Mesendoderm (in vitro differentiated cells): ENCODE measurements around the gene S100A4.

ENCODE experiments used
- DNase-seq: peaks from one replicate; pipeline ENCODE4 v3.0.0; 2013
- H2AK5ac ChIP-seq: 2 replicates; pipeline ENCODE4 v1.6.1; 2013; ENCODE audit warnings: low read length, inconsistent platforms
- H2BK120ac ChIP-seq: 2 replicates; pipeline ENCODE4 v1.6.1; 2013; ENCODE audit warnings: low read depth, mild to moderate bottlenecking, low read length, moderate library complexity, mixed read lengths
- H2BK15ac ChIP-seq: replicated peaks from 2 replicates; pipeline ENCODE4 v1.6.1; 2013; ENCODE audit warnings: low read depth, mild to moderate bottlenecking, moderate library complexity
- H2BK5ac ChIP-seq: 2 replicates; pipeline ENCODE4 v1.6.1; 2013; ENCODE audit warnings: low read length, inconsistent platforms
- H3K18ac ChIP-seq: 2 replicates; pipeline ENCODE4 v1.6.1; 2013; ENCODE audit warnings: mild to moderate bottlenecking, low read length, mixed read lengths
- H3K23ac ChIP-seq: one replicate; pipeline ENCODE4 v1.6.1; 2013; ENCODE audit warnings: low read length
- H3K27ac ChIP-seq: 2 replicates; pipeline ENCODE4 v1.5.1; 2013; ENCODE audit warnings: low read depth, mild to moderate bottlenecking, inconsistent platforms, low read length, moderate library complexity
- H3K27me3 ChIP-seq: 2 replicates; pipeline ENCODE4 v1.6.1; 2013; ENCODE audit warnings: low read length, control low read depth, mild to moderate bottlenecking, inconsistent platforms; ENCODE audit not compliant: insufficient read depth, poor library complexity
- H3K36me3 ChIP-seq: 2 replicates; pipeline ENCODE4 v1.6.1; 2013; ENCODE audit warnings: low read length, inconsistent platforms; ENCODE audit not compliant: control insufficient read depth, insufficient read depth
- H3K4ac ChIP-seq: one replicate; pipeline ENCODE4 v1.6.1; 2013; ENCODE audit warnings: low read depth, mild to moderate bottlenecking, low read length, moderate library complexity
- H3K4me1 ChIP-seq: 2 replicates; pipeline ENCODE4 v1.6.1; 2013; ENCODE audit warnings: low read depth, low read length, inconsistent platforms; ENCODE audit not compliant: control insufficient read depth
- H3K4me2 ChIP-seq: 2 replicates; pipeline ENCODE4 v1.6.1; 2013; ENCODE audit warnings: low read length
- H3K4me3 ChIP-seq: 2 replicates; pipeline ENCODE4 v1.5.1; 2013; ENCODE audit warnings: mild to moderate bottlenecking, low read length
- H3K56ac ChIP-seq: one replicate; pipeline ENCODE4 v1.6.1; 2013; ENCODE audit warnings: low read length
- H3K79me1 ChIP-seq: 2 replicates; pipeline ENCODE4 v1.6.1; 2013; ENCODE audit warnings: low read length, inconsistent platforms
- H3K79me2 ChIP-seq: 2 replicates; pipeline ENCODE4 v1.6.1; 2013; ENCODE audit warnings: mild to moderate bottlenecking, low read length; ENCODE audit not compliant: control insufficient read depth, insufficient read depth
- H3K9ac ChIP-seq: 2 replicates; pipeline ENCODE4 v1.6.1; 2013; ENCODE audit warnings: low read length, inconsistent platforms
- H4K5ac ChIP-seq: one replicate; pipeline ENCODE4 v1.6.1; 2013; ENCODE audit warnings: low read length
- H4K8ac ChIP-seq: one replicate; pipeline ENCODE4 v1.6.1; 2013; ENCODE audit warnings: low read depth, mild to moderate bottlenecking, control low read depth, low read length, moderate library complexity
- WGBS: extraction: QIAGEN DNeasy Blood & Tissue Kit; methylation state at CpG from one replicate; pipeline ENCODE4 v1.1.7; 2013; ENCODE audit warnings: low lambda C conversion rate, missing lambda C conversion rate; ENCODE audit not compliant: insufficient coverage; ENCODE audit errors: extremely low coverage; 5-methylcytosine and 5-hydroxymethylcytosine counted together

Gene S100A4

DNA sequence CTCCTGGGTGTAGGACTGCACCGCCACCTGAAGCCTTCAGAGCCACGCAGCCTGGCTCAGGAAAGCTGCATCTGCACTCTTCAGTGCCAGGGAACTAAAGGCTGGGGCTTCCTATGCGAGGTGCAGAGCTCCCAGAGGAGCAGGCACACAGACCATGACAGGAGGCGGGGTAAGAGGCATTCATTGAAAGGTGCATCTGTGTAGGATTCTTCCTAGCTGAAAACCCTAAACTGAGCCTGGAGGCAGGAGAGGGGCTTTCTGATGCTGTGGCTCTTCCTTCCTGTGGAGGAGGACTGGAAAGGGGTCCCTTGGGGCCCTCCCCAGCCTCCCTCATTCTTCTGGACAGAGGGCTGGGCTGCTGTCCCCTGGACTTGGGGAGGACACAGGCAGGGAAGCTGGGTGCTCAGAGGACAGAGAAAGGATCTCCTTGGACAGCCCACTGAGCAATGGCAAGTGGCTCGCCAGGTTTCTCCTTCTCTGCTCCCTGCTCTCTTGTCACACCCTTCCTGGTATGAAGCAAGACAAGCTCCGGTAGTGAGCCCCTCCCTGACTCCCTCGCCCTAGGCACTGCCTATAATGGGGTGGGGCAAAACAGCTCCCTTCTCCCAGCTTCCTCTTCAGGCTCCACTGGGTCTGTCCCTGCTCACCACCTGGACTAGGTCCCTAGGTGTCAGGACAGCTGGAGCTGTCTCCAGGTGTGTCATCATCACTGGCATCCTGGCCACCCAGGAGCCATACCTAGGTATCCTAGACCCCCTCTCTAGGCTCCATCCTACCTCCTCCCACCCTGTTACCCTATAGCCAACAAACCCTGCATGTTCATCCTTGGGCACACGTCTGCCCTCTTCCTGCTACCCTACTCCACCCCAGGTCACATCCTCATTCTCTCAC lies 29.9 kb downstream of the S100A4 start:
- H2BK120ac ChIP-seq: no peak overlapping the region
- no peaks in the 10 kb centered on the region for H3K79me1 ChIP-seq
- peaks cover 2% of the 10 kb centered on the region for H3K4me1 ChIP-seq
- H3K56ac ChIP-seq: no peak overlapping the region
- H3K79me2 ChIP-seq: no peaks in the 10 kb centered on the region
- H3K23ac ChIP-seq: no peak overlapping the region
- H3K27ac ChIP-seq: no peak overlapping the region
- H2AK5ac ChIP-seq: no peak overlapping the region
- no peak overlapping the region for H2BK15ac ChIP-seq
- no peak overlapping the region for H3K4me2 ChIP-seq
- H4K8ac ChIP-seq: no peak overlapping the region
- no peak overlapping the region for H3K9ac ChIP-seq
- WGBS: no CpG with 5 or more reads among the region's 8 CpGs
- no peak for DNase-seq
- no peak overlapping the region for H4K5ac ChIP-seq
- no peak overlapping the region for H3K4ac ChIP-seq
- no peaks in the 10 kb centered on the region for H3K27me3 ChIP-seq
- H3K18ac ChIP-seq: no peak overlapping the region
- no peaks in the 10 kb centered on the region for H3K36me3 ChIP-seq
- H3K4me3 ChIP-seq: no peak overlapping the region
- no peak overlapping the region for H2BK5ac ChIP-seq

DNA sequence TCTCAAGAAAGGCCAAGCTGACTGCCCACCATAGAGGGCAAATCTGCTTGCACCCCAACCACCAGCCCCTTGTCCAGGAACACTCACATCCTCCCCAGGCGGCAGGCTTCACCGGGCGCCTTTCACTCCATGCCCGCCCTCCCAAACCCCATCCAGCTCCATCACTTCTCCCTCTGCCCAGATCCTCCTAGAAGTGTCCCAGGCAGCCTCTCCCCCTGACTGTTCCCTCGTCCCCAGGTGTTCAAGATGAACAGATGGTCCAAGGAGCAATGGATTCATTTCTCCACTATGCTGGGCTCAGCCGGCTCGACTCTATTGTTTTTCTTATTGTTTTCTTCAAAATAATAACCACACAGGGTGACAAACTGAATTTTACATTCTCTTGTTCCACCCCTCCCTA lies 31.9 kb downstream of the S100A4 start:
- Histone ChIP-seq H3K23ac (no peak overlapping the region), H3K79me1 (no peaks in the 10 kb centered on the region), H3K9ac (no peak overlapping the region), H2BK15ac (no peak overlapping the region), H4K5ac (no peak overlapping the region), H2BK120ac (no peak overlapping the region), H3K4me1 (no peaks in the 10 kb centered on the region), H4K8ac (no peak overlapping the region), H3K27me3 (no peaks in the 10 kb centered on the region), H3K18ac (no peak overlapping the region), H3K4me2 (no peak overlapping the region), H3K56ac (no peak overlapping the region), H3K36me3 (no peaks in the 10 kb centered on the region), H2BK5ac (no peak overlapping the region), H3K27ac (no peak overlapping the region), H3K79me2 (no peaks in the 10 kb centered on the region), H3K4ac (no peak overlapping the region), H2AK5ac (no peak overlapping the region), H3K4me3 (no peak overlapping the region)
- WGBS: no CpG with 5 or more reads among the region's 7 CpGs
- DNase-seq: no peak

DNA sequence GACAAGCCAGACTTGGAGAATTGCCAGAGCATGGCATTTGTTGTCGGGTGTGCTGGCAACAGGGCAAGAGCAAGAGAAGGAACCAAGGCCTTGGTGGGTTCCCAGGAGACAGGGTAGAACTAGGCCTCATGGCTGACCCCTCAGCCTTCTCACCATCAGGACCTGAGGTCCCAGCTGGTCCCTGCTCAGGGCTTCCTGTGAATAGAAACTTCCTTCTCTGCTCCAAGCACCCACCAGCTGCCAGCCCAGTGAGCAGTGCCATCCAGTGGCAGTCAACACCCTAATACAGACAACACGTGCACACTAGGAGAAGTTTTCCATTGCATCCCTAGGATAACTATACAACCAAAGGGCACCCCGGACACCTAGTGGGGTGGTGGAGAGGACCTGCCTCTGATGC lies 32.6 kb downstream of the S100A4 start:
- Histone ChIP-seq H4K8ac (no peak overlapping the region), H3K27me3 (no peaks in the 10 kb centered on the region), H2BK15ac (no peak overlapping the region), H3K79me2 (no peaks in the 10 kb centered on the region), H3K4me2 (no peak overlapping the region), H4K5ac (no peak overlapping the region), H3K36me3 (no peaks in the 10 kb centered on the region), H3K23ac (no peak overlapping the region), H2BK120ac (no peak overlapping the region), H3K56ac (no peak overlapping the region), H3K4me1 (no peaks in the 10 kb centered on the region), H2AK5ac (no peak overlapping the region), H3K79me1 (no peaks in the 10 kb centered on the region), H3K18ac (no peak overlapping the region), H3K27ac (no peak overlapping the region), H2BK5ac (no peak overlapping the region), H3K4me3 (no peak overlapping the region), H3K9ac (no peak overlapping the region), H3K4ac (no peak overlapping the region)
- DNase-seq: no peak
- WGBS: no CpG with 5 or more reads among the region's 3 CpGs

DNA sequence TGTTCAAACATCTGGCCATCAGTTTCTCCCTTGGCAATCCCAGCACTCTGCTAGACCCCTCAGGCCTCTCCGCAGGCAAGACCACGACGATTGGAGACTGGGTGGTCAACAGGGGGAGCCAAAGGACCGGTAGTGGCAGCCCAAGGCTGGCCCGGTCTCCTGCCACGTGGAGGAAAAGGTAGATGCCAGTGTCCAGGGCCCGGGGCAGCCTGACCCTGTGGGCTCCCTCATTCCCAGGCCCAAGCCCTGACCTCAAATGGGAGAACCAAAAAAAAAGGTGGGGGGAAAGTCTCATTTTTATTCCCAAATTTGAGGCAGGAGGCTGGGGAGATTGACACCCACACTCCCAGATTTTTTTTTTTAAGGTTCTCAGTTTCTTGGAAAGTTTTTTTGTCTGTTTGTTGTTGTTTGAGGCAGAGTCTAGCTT lies 34.6 kb downstream of the S100A4 start:
- Histone ChIP-seq H2BK5ac (no peak overlapping the region), H3K4me3 (no peak overlapping the region), H2BK120ac (no peak overlapping the region), H3K27me3 (no peaks in the 10 kb centered on the region), H3K79me1 (no peaks in the 10 kb centered on the region), H2AK5ac (no peak overlapping the region), H4K8ac (no peak overlapping the region), H3K4me1 (no peaks in the 10 kb centered on the region), H3K36me3 (no peaks in the 10 kb centered on the region), H3K23ac (no peak overlapping the region), H3K79me2 (no peaks in the 10 kb centered on the region), H3K4me2 (no peak overlapping the region), H3K4ac (no peak overlapping the region), H3K9ac (no peak overlapping the region), H3K27ac (no peak overlapping the region), H3K18ac (no peak overlapping the region), H3K56ac (no peak overlapping the region), H2BK15ac (no peak overlapping the region), H4K5ac (no peak overlapping the region)
- no CpG with 5 or more reads among the region's 7 CpGs for WGBS
- peak; percentile 87 for DNase-seq

DNA sequence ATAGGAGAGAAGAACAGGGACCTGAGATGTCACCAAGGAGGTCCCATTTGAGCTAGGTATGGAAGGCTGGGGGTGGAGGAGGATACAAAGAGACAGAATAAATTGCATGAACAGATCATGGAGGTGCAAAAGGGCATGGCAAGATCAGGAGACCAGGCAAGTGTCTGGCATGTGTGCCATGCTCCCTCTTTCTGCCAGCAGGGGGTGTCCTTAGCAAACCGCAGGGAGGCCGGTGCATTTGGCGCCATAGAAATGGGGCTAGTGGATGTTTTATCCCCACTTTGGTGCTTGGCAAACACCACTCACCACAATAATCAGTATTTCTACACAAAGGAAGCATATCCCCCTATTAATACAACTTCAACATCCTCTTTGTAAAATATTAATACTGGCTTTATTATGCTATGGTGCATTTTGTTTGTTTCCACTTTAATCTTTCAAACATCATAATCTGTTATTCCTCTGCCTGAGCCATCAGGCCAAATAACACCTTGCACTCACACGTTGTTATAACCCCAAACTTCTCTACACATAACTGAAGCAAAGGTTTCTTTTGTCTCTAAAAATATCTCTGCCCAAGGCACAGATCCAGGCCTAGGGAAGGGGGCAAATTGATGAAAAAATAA lies 35.8 kb downstream of the S100A4 start:
- no peaks in the 10 kb centered on the region for H3K79me1 ChIP-seq
- H3K79me2 ChIP-seq: no peaks in the 10 kb centered on the region
- no peak for DNase-seq
- no peak overlapping the region for H3K23ac ChIP-seq
- H4K5ac ChIP-seq: no peak overlapping the region
- H3K36me3 ChIP-seq: no peaks in the 10 kb centered on the region
- H2BK15ac ChIP-seq: no peak overlapping the region
- H3K56ac ChIP-seq: no peak overlapping the region
- no peak overlapping the region for H4K8ac ChIP-seq
- no peaks in the 10 kb centered on the region for H3K27me3 ChIP-seq
- H3K4me2 ChIP-seq: no peak overlapping the region
- H3K27ac ChIP-seq: no peak overlapping the region
- H3K18ac ChIP-seq: no peak overlapping the region
- H3K4me3 ChIP-seq: no peak overlapping the region
- no peak overlapping the region for H3K9ac ChIP-seq
- H3K4me1 ChIP-seq: no peaks in the 10 kb centered on the region
- H3K4ac ChIP-seq: no peak overlapping the region
- WGBS: no CpG with 5 or more reads among the region's 4 CpGs
- no peak overlapping the region for H2BK5ac ChIP-seq
- H2BK120ac ChIP-seq: no peak overlapping the region
- H2AK5ac ChIP-seq: no peak overlapping the region
